ENCODE measurements around the gene CLIC5.

CLIC5 gene

GRCh38 chr6:46042355-46042999, 26.8 kb upstream of the CLIC5 start:
- Mint-ChIP-seq H3K36me3 (ENCODE audit: low read depth) (no peaks in the 10 kb centered on the region), H3K27ac (no peak overlapping the region), H3K4me3 (no peak overlapping the region), H3K4me1 (peaks cover 5% of the 10 kb centered on the region), H3K27me3 (ENCODE audit: low read depth, poor library complexity) (peaks cover 3% of the 10 kb centered on the region), H3K9me3 (no peaks in the 10 kb centered on the region)
- peak; percentile 20 for DNase-seq
- peak; percentile 72 for TF ChIP-seq CTCF (IDR thresholded peaks at IDR 0.05)

- peaks cover 4% of the 10 kb centered on the region for H3K4me1 Mint-ChIP-seq
- no peak overlapping the region for H3K4me3 Mint-ChIP-seq
- H3K36me3 Mint-ChIP-seq (ENCODE audit: low read depth): no peaks in the 10 kb centered on the region
- H3K9me3 Mint-ChIP-seq: no peaks in the 10 kb centered on the region
- no peak for DNase-seq
- peaks cover 2% of the 10 kb centered on the region for H3K27me3 Mint-ChIP-seq (ENCODE audit: low read depth, poor library complexity)
- TF ChIP-seq CTCF (IDR thresholded peaks at IDR 0.05): no peak
- no peak overlapping the region for H3K27ac Mint-ChIP-seq
Measured at GRCh38 chr6:46040288-46040687, 24.6 kb upstream of the CLIC5 start.

DNA sequence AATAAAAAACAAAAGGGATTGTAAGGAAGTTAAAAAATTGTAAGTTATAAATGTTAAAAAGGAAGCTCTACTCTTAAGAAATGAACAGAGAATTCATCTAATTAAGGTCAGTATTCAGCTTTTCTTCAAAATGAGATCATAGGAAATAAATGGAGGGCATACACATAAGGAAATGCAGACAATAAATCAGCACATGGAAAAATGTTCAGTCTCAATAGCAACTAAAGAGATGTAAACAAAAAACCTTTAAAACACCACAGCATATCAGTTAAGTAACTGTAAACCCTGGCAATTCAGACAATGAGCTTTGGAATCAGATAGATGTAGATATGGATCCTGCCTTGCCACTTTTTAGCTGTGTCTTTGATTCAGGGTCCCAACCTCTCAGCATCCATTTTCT, 24.0 kb upstream of the CLIC5 start:
- Mint-ChIP-seq H3K36me3 (ENCODE audit: low read depth) (no peaks in the 10 kb centered on the region), H3K4me3 (no peak overlapping the region), H3K27me3 (ENCODE audit: low read depth, poor library complexity) (peaks cover 2% of the 10 kb centered on the region), H3K9me3 (no peaks in the 10 kb centered on the region), H3K27ac (no peak overlapping the region), H3K4me1 (no peaks in the 10 kb centered on the region)
- no peak for TF ChIP-seq CTCF (IDR thresholded peaks at IDR 0.05)
- no peak for DNase-seq

DNA sequence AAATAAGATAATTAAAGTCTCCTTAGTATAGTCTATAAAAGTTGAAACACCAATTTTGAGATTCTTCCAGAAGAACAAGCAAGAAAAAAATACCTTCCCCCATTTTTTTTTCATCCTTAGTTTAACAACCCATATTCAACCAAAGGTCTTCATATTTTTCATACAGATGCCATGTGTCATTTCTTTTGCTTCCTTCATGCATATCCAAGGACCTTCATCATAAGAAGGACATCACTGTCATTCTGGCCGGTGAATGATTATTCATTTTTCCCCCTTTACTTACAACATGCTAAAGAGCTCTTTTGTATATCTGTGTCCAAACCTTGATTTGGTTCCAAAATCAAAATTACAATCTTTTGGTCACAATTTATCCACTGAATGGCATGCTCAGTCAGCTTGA, 21.3 kb upstream of the CLIC5 start:
- H3K4me1 Mint-ChIP-seq: no peaks in the 10 kb centered on the region
- H3K9me3 Mint-ChIP-seq: no peaks in the 10 kb centered on the region
- H3K4me3 Mint-ChIP-seq: no peak overlapping the region
- no peak for TF ChIP-seq CTCF (IDR thresholded peaks at IDR 0.05)
- H3K36me3 Mint-ChIP-seq (ENCODE audit: low read depth): no peaks in the 10 kb centered on the region
- peaks cover 5% of the 10 kb centered on the region for H3K27me3 Mint-ChIP-seq (ENCODE audit: low read depth, poor library complexity)
- no peak overlapping the region for H3K27ac Mint-ChIP-seq
- no peak for DNase-seq

DNA sequence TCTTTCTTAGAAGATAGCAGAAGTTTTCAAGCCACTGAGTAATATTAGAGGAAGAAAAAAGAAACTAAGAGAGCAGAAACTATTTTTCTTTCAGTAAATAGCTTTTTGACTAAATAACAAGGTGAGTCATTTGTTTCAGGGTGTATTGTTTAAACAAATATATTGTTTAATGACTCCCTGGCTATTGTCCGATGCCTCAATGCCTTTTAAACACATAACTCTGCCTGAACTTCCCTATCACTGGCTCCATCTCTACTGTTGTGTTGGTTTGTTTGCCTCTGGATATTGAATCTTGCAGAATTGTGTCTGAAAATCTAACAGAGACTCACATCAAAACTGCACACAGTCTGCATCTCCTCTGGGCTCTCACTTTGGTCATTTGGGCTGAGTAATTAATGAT, 19.6 kb upstream of the CLIC5 start:
- no peak overlapping the region for H3K27ac Mint-ChIP-seq
- H3K4me3 Mint-ChIP-seq: no peak overlapping the region
- no peaks in the 10 kb centered on the region for H3K9me3 Mint-ChIP-seq
- H3K4me1 Mint-ChIP-seq: no peaks in the 10 kb centered on the region
- peaks cover 9% of the 10 kb centered on the region for H3K27me3 Mint-ChIP-seq (ENCODE audit: low read depth, poor library complexity)
- no peaks in the 10 kb centered on the region for H3K36me3 Mint-ChIP-seq (ENCODE audit: low read depth)
- no peak for DNase-seq
- TF ChIP-seq CTCF (IDR thresholded peaks at IDR 0.05): no peak
